ENCODE results near the gene SULT1A1. TPM values are rescaled to one million over a fixed set of nuclear protein-coding genes. Genes with fewer than 3 reads are reported as not detected.
"Not testable (repeated sequence)": the region's sequence is repeated elsewhere in the genome, so short reads cannot be mapped to it uniquely, and the experiment has no call there.

Gene SULT1A1
- total RNA-seq, 1 donor from 2014 or later: 4.4 TPM

DNA sequence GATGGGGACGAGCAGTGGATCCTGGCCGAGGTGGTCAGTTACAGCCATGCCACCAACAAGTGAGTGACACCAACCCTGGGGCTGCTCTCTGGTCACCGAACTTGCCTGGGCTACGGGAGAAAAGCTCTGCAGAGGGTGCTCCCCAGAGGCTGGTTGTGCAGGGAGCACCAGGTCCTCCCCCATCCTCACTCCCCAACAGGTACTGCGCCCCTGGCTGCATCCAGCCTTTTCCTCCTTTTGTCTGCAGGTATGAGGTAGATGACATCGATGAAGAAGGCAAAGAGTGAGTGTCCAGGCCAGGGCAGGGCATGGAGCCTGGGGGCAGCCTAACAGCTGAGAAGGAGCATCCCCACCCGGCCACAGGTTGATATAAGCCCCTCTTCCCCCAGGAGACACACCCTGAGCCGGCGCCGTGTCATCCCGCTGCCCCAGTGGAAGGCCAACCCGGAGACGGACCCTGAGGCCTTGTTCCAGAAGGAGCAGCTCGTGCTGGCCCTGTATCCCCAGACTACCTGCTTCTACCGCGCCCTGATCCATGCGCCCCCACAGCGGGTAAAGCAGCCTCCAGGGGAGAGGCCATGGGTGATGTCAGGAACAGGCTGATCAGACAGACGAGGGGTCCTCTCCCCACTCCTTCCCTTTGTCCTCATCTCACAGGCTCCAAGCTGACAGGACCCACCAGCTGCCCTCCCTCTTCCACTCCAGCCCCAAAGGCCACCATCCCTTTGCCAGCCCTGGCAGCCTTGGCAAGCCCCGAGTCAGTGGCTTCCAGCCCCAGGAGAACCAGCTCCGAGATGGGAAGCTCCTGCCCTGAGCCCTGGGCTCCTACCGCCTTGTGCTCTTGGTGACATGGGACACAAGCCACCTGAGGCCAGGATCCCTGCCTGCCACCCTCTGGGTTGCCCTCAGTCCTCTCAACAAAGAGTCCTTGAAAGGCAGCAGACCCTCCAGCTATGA is 19.2 kb downstream of the SULT1A1 start:
- DNase-seq: no peak

DNA sequence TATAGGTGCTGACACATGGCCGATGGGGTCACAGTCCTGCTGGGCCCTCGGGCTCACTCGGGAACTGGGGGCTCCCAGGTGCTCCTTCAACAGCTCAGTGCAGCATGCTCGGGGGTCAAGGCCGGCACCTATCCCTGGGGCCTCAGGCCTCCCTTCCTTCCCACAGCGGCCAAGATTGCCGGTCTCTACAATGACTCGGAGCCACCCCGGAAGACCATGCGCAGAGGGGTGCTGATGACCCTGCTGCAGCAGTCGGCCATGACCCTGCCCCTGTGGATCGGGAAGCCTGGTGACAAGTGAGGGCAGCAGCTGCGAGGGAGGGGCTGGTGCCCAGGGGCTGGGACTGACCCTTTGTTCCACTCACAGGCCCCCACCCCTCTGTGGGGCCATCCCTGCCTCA is 19.9 kb downstream of the SULT1A1 start:
- no peak for DNase-seq

DNA sequence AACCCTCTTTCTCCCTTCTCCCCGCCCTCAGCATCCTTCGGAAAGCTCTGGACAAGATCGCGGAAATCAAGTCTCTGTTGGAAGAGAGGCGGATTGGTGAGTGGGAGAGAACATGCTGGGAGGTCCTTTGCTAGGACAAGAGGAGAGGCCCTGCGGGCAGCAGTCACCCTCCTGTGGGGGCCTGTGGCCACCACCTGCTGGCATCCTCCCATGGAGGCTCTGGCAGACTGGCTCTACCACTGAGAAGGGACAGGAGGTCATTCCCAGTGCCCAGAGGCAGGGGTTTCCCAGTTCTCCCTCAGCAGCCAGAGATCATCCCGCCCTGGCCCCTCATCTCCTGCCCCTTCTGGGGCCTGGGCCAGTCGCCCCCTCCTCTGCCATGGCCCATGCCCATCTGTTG is 20.8 kb downstream of the SULT1A1 start:
- no peak for DNase-seq

DNA sequence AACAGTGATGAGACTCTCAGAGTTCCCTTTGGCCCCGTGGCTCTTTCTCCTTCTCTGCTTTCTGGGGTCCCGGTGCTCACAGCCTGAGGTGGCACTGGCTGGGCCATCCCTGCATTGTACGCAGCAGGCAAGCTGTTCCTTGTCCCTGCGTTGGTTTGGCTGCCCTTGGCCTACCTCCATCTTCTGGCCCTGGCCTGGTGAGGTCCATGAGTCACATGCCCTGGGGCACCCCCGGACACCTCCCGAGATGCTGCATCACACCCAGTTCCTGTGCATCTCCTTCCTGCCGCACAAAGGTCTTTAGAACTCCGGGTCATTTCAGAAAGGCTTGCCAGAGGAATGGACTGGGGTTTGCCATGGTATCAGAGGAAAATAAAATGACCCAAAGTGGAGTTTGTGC is 22.5 kb downstream of the SULT1A1 start:
- DNase-seq: peak; percentile 45

DNA sequence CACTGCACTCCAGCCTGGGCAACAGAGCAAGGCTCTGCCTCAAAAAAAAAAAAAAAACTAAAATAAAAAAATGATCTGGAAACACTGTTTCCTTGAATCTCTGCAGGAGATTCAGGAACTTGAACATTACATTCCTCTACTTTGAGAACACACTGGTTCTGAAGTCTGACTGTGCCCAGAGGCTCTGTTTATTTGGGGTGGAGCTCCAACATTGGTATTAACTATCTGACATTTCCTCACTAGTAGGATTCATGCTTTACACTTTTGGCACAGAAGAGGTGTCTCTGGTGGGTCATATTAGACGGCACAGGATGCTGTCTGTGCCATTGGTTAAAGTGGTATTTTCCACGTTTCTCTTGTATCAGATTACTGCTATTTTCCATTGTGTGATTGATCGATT is 23.4 kb downstream of the SULT1A1 start:
- DNase-seq: no peak

DNA sequence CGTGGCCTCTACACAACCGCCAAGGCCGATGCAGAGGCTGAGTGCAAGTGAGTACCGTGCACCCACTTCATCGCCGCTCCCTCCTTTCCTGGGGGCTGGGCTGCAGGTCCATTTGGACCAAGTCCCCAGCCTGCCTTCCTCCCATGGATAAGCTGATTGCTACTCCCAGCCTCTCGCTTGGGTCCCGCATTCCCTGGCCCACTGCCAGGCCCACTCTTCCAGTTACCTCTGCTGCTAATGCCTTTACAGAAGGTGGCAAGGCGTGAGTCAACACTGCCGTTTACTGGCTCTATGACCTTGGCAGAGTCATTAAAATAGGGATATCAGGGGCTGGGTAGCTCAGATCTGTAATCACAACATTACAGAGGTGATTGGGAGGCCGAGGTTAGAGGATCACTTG is 24.2 kb downstream of the SULT1A1 start:
- DNase-seq: peak; percentile 35

DNA sequence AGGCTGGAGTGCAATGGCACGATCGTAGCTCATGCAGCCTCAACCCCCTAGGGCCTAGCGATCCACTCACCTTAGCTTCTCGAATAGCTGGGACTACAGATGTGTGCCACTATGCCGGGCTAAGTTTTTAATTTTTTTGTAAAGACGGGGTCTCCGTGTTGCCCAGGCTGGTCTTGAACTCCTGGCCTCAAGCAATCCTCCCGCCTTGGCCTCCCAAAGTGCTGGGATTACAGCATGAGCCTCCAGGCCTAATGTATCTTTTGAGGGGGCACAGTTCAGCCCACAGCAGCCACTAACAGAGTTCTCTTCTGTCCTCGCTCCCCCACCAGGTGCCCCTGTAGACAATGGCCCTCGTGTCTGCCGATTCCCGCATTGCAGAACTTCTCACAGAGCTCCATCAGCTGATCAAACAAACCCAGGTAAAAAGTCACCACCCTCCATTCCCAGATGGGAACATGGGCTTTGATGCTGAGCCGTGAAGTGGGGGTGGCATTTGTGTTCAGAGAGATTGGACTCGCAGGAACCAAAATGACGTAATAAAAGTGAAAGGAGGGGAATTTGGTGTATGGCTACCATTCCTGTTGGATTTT is 29.0 kb downstream of the SULT1A1 start:
- DNase-seq: no peak

DNA sequence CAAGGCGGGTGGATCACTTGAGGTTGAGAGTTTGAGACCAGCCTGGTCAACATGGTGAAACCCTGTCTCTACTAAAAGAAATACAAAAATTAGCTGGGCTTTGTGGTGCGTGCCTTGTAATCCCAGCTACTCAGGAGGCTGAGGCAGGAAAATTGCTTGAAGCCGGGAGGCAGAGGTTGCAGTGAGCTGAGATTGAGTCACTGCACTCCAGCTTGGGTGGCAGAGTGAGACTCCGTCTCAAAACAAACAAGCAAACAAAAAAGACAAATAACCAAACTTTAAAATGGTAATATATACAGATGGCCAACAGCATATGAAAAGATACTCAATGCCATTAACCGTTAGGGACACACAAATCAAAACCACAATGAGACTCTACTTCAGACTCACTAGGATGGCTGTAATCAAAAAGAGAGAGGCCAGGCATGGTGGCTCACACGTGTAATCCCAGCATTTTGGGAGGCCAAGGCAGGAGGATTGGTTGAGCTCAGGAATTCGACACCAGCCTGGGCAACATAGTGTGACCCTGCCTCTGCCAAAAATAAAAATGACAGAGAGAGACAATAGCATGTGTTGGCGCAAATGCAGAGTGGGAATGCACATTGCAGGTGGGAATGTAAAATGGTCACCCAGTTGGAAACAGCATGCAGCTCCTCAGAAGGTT is 34.3 kb downstream of the SULT1A1 start:
- no peak for DNase-seq

DNA sequence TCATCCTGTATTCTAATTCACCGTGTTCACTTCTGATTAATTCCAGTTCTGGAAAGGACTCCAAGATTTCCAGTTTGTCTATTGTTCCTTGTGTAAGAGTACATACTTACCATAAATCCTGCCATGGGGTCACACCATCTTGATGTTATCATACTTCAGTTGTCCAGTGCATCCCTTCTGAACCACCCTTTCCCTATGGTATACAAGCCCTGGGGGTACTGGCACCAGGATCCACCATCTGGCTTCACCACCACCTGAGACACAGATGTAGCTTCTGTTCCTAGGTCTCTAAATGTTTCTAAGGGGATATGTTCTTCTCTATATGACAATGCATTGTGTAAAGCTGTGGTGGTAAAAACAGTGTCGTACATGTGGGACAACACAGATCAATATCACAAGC is 34.9 kb downstream of the SULT1A1 start:
- DNase-seq: no peak

DNA sequence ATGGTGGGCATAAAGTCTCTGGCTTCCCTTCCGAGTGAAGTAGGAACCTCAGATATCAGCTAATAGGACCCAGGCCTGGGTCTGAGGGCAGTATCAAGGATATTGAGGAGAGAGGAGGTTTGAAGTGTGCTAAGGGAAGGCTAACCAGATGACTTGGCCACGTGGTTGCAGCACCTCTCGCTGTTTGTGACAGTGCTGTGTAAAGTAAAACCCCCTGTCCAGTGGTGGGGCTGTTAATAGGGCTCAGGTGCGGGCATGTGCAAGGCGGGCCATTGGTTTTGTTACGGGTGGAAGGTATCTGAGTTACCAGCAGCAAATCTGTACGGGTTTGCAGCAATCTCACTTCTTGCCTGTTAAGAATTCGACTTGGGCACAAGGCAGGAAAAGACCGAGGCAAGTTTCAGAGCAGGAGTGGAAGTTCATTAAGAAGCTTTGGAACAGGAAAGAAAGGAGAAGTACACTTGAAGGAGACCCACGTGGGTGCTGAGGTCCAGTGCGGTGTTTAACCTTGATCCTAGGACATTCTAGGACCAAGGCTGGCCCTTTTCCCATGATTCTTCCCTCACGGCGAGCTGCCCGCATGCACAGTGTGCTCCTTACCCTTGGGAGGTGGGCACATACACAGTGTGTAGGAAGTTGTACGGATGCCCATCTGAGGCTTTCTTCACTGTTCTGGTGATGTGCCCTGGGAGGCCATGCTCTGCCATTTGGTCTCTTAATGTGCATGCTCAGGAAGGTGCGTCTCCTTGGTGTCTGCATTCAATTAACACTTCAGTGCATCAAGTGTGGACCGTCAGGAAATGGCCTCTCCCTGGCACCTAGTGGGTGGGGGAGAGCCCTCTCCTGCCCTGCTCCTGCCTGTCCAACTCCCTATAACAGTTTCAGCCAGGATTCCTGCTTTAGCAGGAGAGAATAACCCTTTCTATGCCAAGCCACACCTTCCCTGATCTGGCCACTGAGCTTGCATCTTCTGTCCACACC is 35.8 kb downstream of the SULT1A1 start:
- no peak for DNase-seq

DNA sequence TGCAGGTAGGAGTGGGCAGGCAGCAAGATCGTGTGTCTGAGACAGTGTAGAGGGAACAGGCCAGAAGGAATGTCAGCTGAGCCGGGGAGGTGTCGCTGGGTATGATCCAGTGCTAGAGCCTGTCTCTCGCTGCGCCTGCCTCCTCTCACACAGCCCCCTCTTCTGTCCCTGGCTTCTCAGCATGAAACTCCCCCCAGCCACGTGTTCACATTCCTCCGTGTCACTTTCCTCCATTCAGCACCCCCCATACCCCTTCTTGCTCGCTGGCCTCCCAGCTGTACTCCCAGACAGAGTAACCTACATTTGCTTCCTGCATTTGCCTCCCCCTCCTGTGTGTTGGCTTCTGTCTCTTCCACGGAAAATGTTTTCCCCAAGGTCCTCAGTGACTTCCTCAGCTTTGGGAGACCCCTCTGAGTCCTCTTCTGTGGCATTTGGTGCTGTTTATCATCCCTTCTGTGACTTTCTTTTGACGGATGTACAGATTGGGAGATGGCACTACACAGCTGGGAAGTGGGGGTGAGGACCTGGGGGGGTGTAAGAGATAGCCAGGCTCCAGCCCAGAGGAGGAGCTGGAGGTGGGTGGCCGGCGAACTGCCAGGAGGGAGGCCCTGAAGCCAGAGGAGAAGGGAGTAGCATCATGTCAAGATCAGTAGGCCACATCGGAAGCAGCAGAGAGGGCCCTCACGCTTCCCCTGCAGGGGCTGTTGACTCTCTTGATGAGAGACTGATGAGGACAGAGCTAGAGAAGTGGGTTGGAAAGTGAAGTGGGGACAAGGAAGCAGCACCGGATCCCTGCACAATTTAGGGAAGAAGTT is 36.9 kb downstream of the SULT1A1 start:
- DNase-seq: no peak

DNA sequence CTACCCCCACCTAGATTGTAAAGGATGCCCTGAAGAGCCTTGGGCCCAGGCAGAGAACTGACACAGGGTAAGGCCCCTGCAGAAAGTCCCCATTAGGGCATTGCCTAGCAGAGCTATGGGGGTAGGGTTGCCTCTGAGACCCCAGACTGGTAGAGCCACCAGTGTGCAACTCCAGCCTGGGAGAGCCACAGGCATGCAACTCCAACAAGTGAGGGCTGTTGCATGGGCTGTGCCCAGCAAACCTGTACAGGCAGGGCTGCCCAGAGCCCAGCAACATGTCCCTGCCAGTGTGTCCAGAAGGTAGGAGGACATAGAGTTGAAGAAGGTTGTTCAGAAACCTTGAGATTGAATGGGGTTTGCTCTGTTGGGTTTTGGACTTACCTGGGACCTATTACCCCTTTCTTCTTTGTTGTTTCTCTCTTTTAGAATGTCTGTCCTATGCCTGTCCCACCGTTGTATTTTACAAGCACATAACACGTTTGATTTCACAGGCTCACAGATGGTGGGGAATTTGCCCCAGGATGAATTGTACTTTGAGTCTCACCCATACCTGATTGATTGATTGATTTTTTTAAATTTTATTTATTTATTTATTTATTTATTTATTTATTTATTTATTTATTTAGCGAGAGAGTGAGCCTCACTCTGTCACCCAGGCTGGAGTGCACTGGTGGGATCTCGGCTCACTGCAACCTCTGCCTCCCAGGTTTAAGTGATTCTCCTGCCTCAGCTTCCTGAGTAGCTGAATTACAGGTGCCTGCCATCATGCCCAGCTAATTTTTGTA is 39.7 kb downstream of the SULT1A1 start:
- DNase-seq: no peak

DNA sequence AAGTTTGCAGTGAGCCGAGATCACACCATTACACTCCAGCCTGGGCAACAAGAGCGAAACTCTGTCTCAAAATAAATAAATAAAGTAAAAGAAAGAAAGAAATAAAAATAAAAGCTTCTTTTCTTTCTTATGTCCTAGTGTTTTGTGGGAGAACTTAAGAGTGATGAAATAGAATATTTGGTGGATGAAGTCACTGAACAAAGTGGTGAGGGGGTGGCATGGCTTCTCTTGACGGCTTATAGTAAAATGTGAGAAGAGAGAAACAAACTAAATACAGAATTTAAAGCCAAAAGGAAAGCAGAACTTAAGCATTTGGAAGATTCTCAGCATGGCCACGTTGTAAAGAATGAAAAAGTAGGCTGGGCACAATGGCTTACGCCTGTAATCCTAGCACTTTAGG is 40.8 kb downstream of the SULT1A1 start:
- DNase-seq: no peak

DNA sequence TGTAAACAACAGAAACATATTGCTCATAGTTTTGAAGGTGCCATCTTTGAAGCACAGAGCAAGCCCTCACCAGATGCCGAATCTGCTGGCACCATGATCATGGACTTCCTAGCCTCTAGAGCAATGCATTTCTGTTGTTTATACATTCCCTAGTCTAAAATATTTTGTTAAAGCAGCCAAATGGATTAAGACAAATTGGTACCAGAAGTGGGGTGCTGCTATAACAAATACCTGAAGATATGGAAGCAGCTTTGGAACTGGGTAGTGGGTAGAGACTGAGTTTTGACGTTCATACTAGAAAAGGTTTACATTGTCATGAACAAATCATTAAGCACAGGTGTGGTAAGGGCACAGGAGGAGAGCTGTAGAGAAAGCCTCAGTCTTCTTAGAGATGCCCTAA is 42.6 kb downstream of the SULT1A1 start:
- DNase-seq: no peak

DNA sequence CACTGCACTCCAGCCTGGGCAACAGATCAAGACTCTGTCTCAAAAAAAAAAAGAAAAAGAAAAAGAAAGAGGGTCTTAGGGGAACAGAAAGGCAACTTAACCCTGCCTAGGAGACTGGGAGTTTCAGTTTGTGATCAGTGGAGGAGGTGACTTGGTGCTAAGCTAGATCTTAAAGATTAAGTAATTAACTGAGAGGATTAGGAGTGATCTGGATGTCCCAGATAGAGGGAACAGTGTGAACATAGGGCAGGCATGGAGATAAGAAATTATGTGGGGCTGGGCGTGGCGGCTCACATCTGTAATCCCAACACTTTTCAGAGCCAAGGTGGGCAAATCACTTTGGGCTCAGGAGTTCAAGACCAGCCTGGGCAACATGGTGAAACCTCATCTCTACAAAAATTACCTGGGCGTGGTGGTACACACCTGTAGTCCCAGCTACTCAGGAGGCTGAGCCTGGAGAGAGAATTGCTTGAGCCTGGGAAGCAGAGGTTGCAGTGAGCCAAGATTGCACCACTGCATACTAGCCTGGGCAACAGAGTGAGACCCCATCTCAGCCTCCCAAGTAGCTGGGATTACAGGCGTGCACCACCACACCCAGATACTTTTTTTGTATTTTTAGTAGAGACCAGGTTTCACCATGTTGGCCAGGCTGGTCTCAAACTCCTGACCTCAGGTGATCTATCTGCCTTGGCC is 43.5 kb downstream of the SULT1A1 start:
- DNase-seq: not testable (repeated sequence)

DNA sequence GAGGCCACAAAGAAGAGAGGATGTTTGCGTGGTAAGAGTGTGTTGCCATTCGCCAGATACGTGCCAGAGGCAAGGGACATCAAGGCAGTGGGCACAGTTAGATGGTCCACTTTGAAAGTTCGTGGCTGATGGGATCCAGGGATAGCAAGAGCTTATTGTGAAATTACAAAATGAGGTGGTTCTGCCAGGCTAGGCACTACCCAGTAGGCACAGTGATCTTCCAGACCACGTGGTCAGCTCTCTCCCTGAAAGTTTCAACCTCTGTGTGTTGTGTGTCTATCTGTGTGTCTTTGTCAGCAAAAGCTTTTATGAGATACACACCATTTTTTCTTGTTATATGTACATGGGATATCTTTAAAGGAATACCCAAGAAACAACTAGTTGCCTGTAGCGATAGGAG is 46.6 kb downstream of the SULT1A1 start:
- no peak for DNase-seq

DNA sequence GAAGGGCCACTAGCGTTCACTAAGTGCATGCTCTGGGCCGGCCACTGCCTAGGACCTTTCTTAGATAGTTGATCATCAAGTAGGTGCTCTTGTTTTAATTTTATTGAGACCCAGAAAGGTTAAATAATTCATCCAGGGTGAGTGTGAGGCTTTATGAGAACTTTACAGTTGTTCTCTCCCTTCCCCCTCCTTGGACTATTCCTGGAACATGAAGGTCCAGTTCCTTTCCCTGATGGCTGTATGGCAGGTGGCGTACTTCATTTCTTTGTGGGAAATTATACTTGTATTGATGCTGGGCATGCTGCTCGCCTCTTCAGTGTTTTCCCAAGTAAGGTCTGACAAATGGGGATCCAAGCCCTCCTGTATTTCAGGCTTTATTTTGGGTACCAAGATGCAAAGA is 47.6 kb downstream of the SULT1A1 start:
- no peak for DNase-seq

DNA sequence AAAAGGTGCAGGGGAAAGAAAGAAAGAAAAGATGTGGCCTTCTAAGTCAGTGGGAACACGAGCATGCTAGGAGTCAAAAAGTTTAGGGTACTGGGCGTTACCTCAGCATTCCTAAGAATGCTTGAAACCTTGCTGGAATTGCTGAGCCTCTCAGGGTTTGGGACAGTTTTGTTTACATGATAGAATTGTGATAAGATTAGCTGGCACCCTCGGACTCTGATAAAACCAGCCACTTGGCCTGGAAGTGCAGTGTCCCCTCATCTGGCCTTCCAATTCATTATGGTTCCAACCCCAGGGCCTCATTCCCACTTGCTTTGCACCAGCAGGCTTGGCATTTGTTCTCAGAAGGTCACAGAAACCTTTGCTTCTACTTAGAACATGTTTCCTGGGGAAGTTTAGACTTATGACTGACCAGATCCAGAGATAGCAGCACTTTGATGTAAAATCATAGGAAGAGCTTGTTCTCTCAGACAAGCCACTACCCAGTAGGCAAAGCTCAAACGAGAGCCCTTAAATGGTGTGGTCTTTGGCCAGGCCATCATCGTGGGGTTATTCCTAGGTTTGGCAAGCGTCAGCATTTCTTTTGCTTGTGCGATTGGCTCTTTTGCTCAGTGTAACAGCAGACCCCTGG is 48.2 kb downstream of the SULT1A1 start:
- DNase-seq: peak; percentile 60

DNA sequence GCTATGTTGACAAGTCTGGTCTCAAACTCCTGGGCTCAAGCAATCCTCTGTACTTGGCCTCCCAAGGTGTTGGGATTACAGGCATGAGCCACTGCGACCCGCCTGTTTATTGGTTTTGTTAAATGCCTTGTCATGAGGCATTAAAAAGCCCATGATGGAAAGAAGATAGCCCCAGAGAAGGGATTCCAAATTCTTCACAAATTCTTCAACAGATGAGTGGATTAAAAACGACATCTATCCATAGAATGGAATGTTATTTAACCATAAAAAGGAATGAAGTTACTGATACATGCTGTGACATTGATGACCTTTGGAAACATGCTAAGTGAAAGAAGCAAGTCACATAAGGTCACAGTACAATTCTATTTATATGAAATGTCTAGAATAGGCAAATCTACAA is 51.4 kb downstream of the SULT1A1 start:
- DNase-seq: no peak

DNA sequence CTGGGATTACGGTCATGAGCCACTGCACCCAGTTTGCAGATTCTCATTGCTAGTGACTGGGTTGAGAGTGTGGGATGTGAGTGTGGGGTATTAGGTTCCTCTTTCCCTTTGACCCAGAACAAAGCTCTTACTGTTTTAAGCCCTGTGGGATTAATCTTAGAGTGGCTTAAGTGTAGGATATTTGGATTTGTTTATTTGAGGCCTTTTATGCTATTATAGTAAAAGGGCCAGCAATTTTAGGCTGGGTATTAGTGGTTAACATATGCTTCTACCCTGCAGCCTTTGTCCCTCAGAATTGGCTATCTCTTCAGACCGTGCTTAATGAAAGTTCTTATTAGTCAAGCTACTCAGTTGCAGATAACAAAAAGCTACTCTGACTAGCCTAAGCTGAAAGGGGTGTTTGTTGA is 52.9 kb downstream of the SULT1A1 start:
- DNase-seq: no peak
